ENCODE results near the gene SLC2A5. TPM values are rescaled to one million over a fixed set of nuclear protein-coding genes. Genes with fewer than 3 reads are reported as not detected.

SLC2A5 gene
- polyA plus RNA-seq, 3 donors, result 0.75 to 1.3 (median 0.81) TPM

- no peaks in the 10 kb centered on the region for H3K27me3 ChIP-seq (ENCODE audit: control insufficient read depth in 2 of 2, insufficient read depth in 2 of 2, low read length in 2 of 2)
- DNase-seq, result peak; percentile 50 to 85 (median 67)
- peak overlapping the region; percentile 80 to 92 (median 85) for H3K27ac Mint-ChIP-seq
- peaks cover 1 to 7% (median 6%) of the 10 kb centered on the region in 3 donors for H3K27me3 Mint-ChIP-seq (ENCODE audit: low read depth in 3 of 3)
- no peaks in the 10 kb centered on the region for H3K79me2 ChIP-seq (ENCODE audit: insufficient read depth, low read length)
- peak overlapping the region; percentile 56 for H3K4me2 ChIP-seq (replicated peaks; ENCODE audit: extremely low read depth, low read length, poor library complexity, severe bottlenecking)
- H3K36me3 Mint-ChIP-seq, result no peaks in the 10 kb centered on the region
- no peaks in the 10 kb centered on the region for H3K9me3 ChIP-seq (replicated peaks in 1 of 2; ENCODE audit: control insufficient read depth in 1 of 2, insufficient read depth in 1 of 2, low read length in 2 of 2)
- peak overlapping the region; percentile 34 to 52 for H3K27ac ChIP-seq (ENCODE audit: low read depth in 1 of 2, low read length in 2 of 2)
- H3K4me3 Mint-ChIP-seq, result peak overlapping the region; percentile 39 to 74
- H2AFZ ChIP-seq (ENCODE audit: insufficient read depth, low read depth, low read length, poor library complexity, severe bottlenecking), result no peak overlapping the region
- WGBS (ENCODE audit: insufficient coverage), result 15% methylated on average over 7 of the region's 8 CpGs
- no peak overlapping the region for H3K9ac ChIP-seq (ENCODE audit: insufficient read depth, low read length, poor library complexity, severe bottlenecking)
- TF ChIP-seq CTCF (IDR thresholded peaks at IDR 0.05), result no peak
- peak overlapping the region in 1 of 3 experiments; percentile 50 for H3K4me3 ChIP-seq (replicated peaks in 1 of 3; ENCODE audit: low read depth in 2 of 3, low read length in 3 of 3)
- H3K4me1 ChIP-seq (ENCODE audit: control insufficient read depth in 1 of 2, insufficient read depth in 2 of 2, low read length in 2 of 2), result peaks cover 39 to 47% of the 10 kb centered on the region in 2 donors
- H3K4me1 Mint-ChIP-seq, result peaks cover 46% of the 10 kb centered on the region
- H3K9me3 Mint-ChIP-seq, result no peaks in the 10 kb centered on the region
- no peaks in the 10 kb centered on the region for H3K36me3 ChIP-seq (replicated peaks in 1 of 2; ENCODE audit: control insufficient read depth in 1 of 2, insufficient read depth in 2 of 2, low read length in 2 of 2)
- no peaks in the 10 kb centered on the region for H4K20me1 ChIP-seq (ENCODE audit: insufficient read depth, low read length)
- intact Hi-C loops (cut with micrococcal nuclease), result loop anchor here in 1 of 2 donors (2.0 kb wide), 1 partner anchor 90 kb away; no protein-coding TSS in a partner anchor
These were observed 58.6 kb downstream of the SLC2A5 start for GRCh38 chr1:9010781-9011323.

- H2AFZ ChIP-seq (ENCODE audit: insufficient read depth, low read depth, low read length, poor library complexity, severe bottlenecking), result no peak overlapping the region
- no peak overlapping the region for H3K9ac ChIP-seq (ENCODE audit: insufficient read depth, low read length, poor library complexity, severe bottlenecking)
- Mint-ChIP-seq H3K4me1 (peaks cover 54% of the 10 kb centered on the region), H3K4me3 (peak overlapping the region in 1 of 2 donors; percentile 74), H3K27me3 (ENCODE audit: low read depth in 3 of 3) (peaks cover 1 to 6% (median 6%) of the 10 kb centered on the region in 3 donors), H3K36me3 (no peaks in the 10 kb centered on the region), H3K27ac (peak overlapping the region in 1 of 7 donors; percentile 46), H3K9me3 (no peaks in the 10 kb centered on the region)
- no peaks in the 10 kb centered on the region for H3K27me3 ChIP-seq (ENCODE audit: control insufficient read depth in 2 of 2, insufficient read depth in 2 of 2, low read length in 2 of 2)
- intact Hi-C loops (cut with micrococcal nuclease), result loop anchor here in 1 of 2 donors (2.0 kb wide), 1 partner anchor 91 kb away; no protein-coding TSS in a partner anchor
- 46% methylated on average over 13 of the region's 21 CpGs for WGBS (ENCODE audit: insufficient coverage)
- peak in 2 of 3 donors; percentile 27 to 55 for DNase-seq
- no peaks in the 10 kb centered on the region for H3K79me2 ChIP-seq (ENCODE audit: insufficient read depth, low read length)
- H3K36me3 ChIP-seq (replicated peaks in 1 of 2; ENCODE audit: control insufficient read depth in 1 of 2, insufficient read depth in 2 of 2, low read length in 2 of 2), result no peaks in the 10 kb centered on the region
- H3K9me3 ChIP-seq (replicated peaks in 1 of 2; ENCODE audit: control insufficient read depth in 1 of 2, insufficient read depth in 1 of 2, low read length in 2 of 2), result no peaks in the 10 kb centered on the region
- peaks cover 46 to 56% of the 10 kb centered on the region in 2 donors for H3K4me1 ChIP-seq (ENCODE audit: control insufficient read depth in 1 of 2, insufficient read depth in 2 of 2, low read length in 2 of 2)
- no peak overlapping the region for H3K4me3 ChIP-seq (replicated peaks in 1 of 3; ENCODE audit: low read depth in 2 of 3, low read length in 3 of 3)
- TF ChIP-seq CTCF (IDR thresholded peaks at IDR 0.05), result peak; percentile 71
- no peaks in the 10 kb centered on the region for H4K20me1 ChIP-seq (ENCODE audit: insufficient read depth, low read length)
- H3K4me2 ChIP-seq (replicated peaks; ENCODE audit: extremely low read depth, low read length, poor library complexity, severe bottlenecking), result no peak overlapping the region
- no peak overlapping the region for H3K27ac ChIP-seq (ENCODE audit: low read depth in 1 of 2, low read length in 2 of 2)
These were observed 59.7 kb downstream of the SLC2A5 start for GRCh38 chr1:9009438-9010370.
